Activated CD8-positive, alpha-beta memory T cell treated with anti-CD3 and anti-CD28 coated beads, Interleukin-2, amount 50 U/mL, for 48 hours (primary cell): Measurements from ENCODE around the gene PIP5KL1.

Experiments
- DNase-seq: peaks from one replicate; pipeline ENCODE4 v3.0.0-alpha.2; 2020

Gene PIP5KL1

GRCh38 chr9:127947841-127948710, 17.5 kb upstream of the PIP5KL1 start:
- DNase-seq, result no peak

GRCh38 chr9:127946728-127947127, 16.2 kb upstream of the PIP5KL1 start:
- DNase-seq, result no peak

- no peak for DNase-seq
Measured at GRCh38 chr9:127945942-127946341, 15.4 kb upstream of the PIP5KL1 start.

GRCh38 chr9:127945338-127945737, 14.8 kb upstream of the PIP5KL1 start:
- no peak for DNase-seq

- no peak for DNase-seq
Measured at GRCh38 chr9:127944586-127945218, 14.1 kb upstream of the PIP5KL1 start.

GRCh38 chr9:127943731-127944144, 13.2 kb upstream of the PIP5KL1 start:
- DNase-seq, result peak; percentile 89

GRCh38 chr9:127943011-127943662, 12.6 kb upstream of the PIP5KL1 start:
- no peak for DNase-seq

GRCh38 chr9:127942216-127943010, 11.8 kb upstream of the PIP5KL1 start:
- DNase-seq, result peak; percentile 81

GRCh38 chr9:127941961-127942215, 11.3 kb upstream of the PIP5KL1 start:
- no peak for DNase-seq

- DNase-seq, result no peak
Measured at GRCh38 chr9:127941062-127941960, 10.7 kb upstream of the PIP5KL1 start.

GRCh38 chr9:127940593-127940992, 10.0 kb upstream of the PIP5KL1 start:
- DNase-seq, result no peak

- DNase-seq, result no peak
Measured at GRCh38 chr9:127938298-127938690, 7.7 kb upstream of the PIP5KL1 start.

GRCh38 chr9:127937388-127938297, 7.1 kb upstream of the PIP5KL1 start, which contains the start of gene DPM2:
TSS of gene DPM2 (minus strand) at chr9:127937854. CDS start at chr9:127937820, 34 bp downstream.
- DNase-seq, result peak; percentile 92

- DNase-seq, result no peak
Measured at GRCh38 chr9:127937056-127937387, 6.4 kb upstream of the PIP5KL1 start.

GRCh38 chr9:127936347-127936852, 5.8 kb upstream of the PIP5KL1 start:
- no peak for DNase-seq

- DNase-seq, result no peak
Measured at GRCh38 chr9:127935765-127936221, 5.2 kb upstream of the PIP5KL1 start.

GRCh38 chr9:127934986-127935385, 4.4 kb upstream of the PIP5KL1 start:
- DNase-seq, result no peak

GRCh38 chr9:127934248-127934647, 3.7 kb upstream of the PIP5KL1 start:
- DNase-seq, result no peak

GRCh38 chr9:127931092-127931881, 710 bp upstream of the PIP5KL1 start:
- no peak for DNase-seq

- DNase-seq, result no peak
Measured at GRCh38 chr9:127929625-127929979, 975 bp downstream of the PIP5KL1 start.
